Endothelial cell of umbilical vein (primary cell): ENCODE results near the gene APBA2. TPM values are rescaled to one million over a fixed set of nuclear protein-coding genes. Genes with fewer than 3 reads are reported as not detected.

Experiments used
- BruUV-seq: library from RNA; stranded (reverse); fragments of 400-500 nt; replicated peaks from 2 replicates; lab custom pipeline; 2021; lab: Mats Ljungman, UMichigan
- CTCF ChIA-PET: fragments of 300-600, 350-600 bp; sonication (Branson Sonifier 250); formaldehyde crosslinking; loops from one replicate; lab custom pipeline; 2021; ENCODE audit warnings: antibody characterized with exemption, inconsistent platforms; lab: Charles Lee
- POLR2A ChIA-PET: fragments of 300-600, 350-600 bp; sonication (Branson Sonifier 250); formaldehyde crosslinking; loops from one replicate; lab custom pipeline; 2021; ENCODE audit warnings: antibody characterized with exemption, inconsistent platforms; lab: Charles Lee
- DNase-seq: peaks from one replicate; pipeline ENCODE4 v3.0.0-alpha.2; 2011; ENCODE audit warnings: low read depth, low spot score
- FAIRE-seq: peaks from 2 replicates; lab custom pipeline; 2011; peaks lifted over from hg19 to GRCh38; lab: Jason Lieb, UNC
- H2AFZ ChIP-seq: 2 replicates; pipeline ENCODE4 v1.6.0; 2012; ENCODE audit warnings: low read depth, low read length, control low read depth, inconsistent platforms
- H3K27ac ChIP-seq: 2 replicates; pipeline ENCODE4 v1.5.1; 2011; ENCODE audit warnings: low read depth, mild to moderate bottlenecking, control low read depth, low read length, moderate library complexity; ENCODE audit not compliant: insufficient read depth
- H3K27me3 ChIP-seq, 2 experiments: 2 replicates each; pipeline versions ENCODE4 v1.6.0 to v1.6.1; 2011; ENCODE audit warnings: low read length in 2 of 2, mixed read lengths in 1 of 2; ENCODE audit not compliant: control insufficient read depth in 2 of 2, insufficient read depth in 2 of 2
- H3K36me3 ChIP-seq, 2 experiments: 2 replicates in 1 of 2; 3 replicates in 1 of 2; pipeline ENCODE4 v1.5.1; 2011; ENCODE audit warnings: low read length in 2 of 2, mild to moderate bottlenecking in 1 of 2, moderate library complexity in 1 of 2; ENCODE audit not compliant: control insufficient read depth in 2 of 2, insufficient read depth in 2 of 2; ENCODE audit errors: extremely low read depth in 1 of 2
- H3K4me1 ChIP-seq: 3 replicates; pipeline ENCODE4 v1.5.1; 2011; ENCODE audit warnings: mild to moderate bottlenecking, low read length; ENCODE audit not compliant: control insufficient read depth, insufficient read depth; ENCODE audit errors: extremely low read depth
- H3K4me2 ChIP-seq: 2 replicates; pipeline ENCODE4 v1.6.1; 2011; ENCODE audit warnings: low read length, control low read depth, mixed read lengths; ENCODE audit not compliant: insufficient read depth
- H3K4me3 ChIP-seq, 3 experiments: fragments of 200-600 bp in 1 of 3; sonication (generic), shearing (Covaris generic) in 1 of 3; replicated peaks in 1 of 3; 2 replicates each; pipeline ENCODE4 v1.5.1; 2011 to 2016; ENCODE audit warnings: control low read depth in 3 of 3, low read length in 3 of 3, mild to moderate bottlenecking in 2 of 3, inconsistent platforms in 1 of 3, low read depth in 1 of 3, moderate library complexity in 1 of 3; ENCODE audit not compliant: insufficient read depth in 1 of 3
- H3K79me2 ChIP-seq: 2 replicates; pipeline ENCODE4 v1.6.0; 2012; ENCODE audit warnings: low read length, inconsistent platforms; ENCODE audit not compliant: control insufficient read depth, insufficient read depth
- H3K9ac ChIP-seq: replicated peaks from 2 replicates; pipeline ENCODE3; 2011; ENCODE audit warnings: low read length, control low read depth; ENCODE audit not compliant: insufficient read depth; ENCODE audit errors: extremely low read depth
- H3K9me1 ChIP-seq: replicated peaks from 3 replicates; pipeline ENCODE4 v1.6.0; 2011; ENCODE audit warnings: mild to moderate bottlenecking, low read length; ENCODE audit not compliant: control insufficient read depth, insufficient read depth; ENCODE audit errors: extremely low read depth
- H3K9me3 ChIP-seq: replicated peaks from 2 replicates; pipeline ENCODE4 v1.5.1; 2012; ENCODE audit warnings: low read length, inconsistent platforms; ENCODE audit not compliant: control insufficient read depth, insufficient read depth
- H4K20me1 ChIP-seq: replicated peaks from 2 replicates; pipeline ENCODE3; 2011; ENCODE audit warnings: mild to moderate bottlenecking, low read length; ENCODE audit not compliant: control insufficient read depth, insufficient read depth; ENCODE audit errors: extremely low read depth
- CTCF ChIP-seq, 2 donors: IDR thresholded peaks; 1 replicate in 1 of 2; 2 replicates in 1 of 2; pipeline ENCODE4 v1.5.1; 2011; ENCODE audit warnings: low read length in 2 of 2, mild to moderate bottlenecking in 2 of 2, moderate library complexity in 2 of 2, control low read depth in 1 of 2, inconsistent platforms in 1 of 2, low read depth in 1 of 2; ENCODE audit not compliant: insufficient read depth in 1 of 2; ENCODE audit errors: extremely low read depth in 1 of 2
- EZH2 ChIP-seq: IDR thresholded peaks from 2 replicates; pipeline ENCODE4 v1.6.1; 2012; ENCODE audit warnings: borderline replicate concordance, low read depth, mild to moderate bottlenecking, moderate library complexity, low read length, inconsistent platforms; ENCODE audit not compliant: severe bottlenecking
- FOS ChIP-seq: IDR thresholded peaks from 2 replicates; pipeline ENCODE4 v1.6.1; 2011; ENCODE audit warnings: mild to moderate bottlenecking, low read length, moderate library complexity, borderline replicate concordance; ENCODE audit not compliant: insufficient read depth
- GATA2 ChIP-seq: IDR thresholded peaks from 2 replicates; pipeline ENCODE4 v1.7.0; 2011; ENCODE audit warnings: low read depth, mild to moderate bottlenecking, moderate library complexity, mixed read lengths, low read length; ENCODE audit not compliant: insufficient read length, insufficient read depth
- JUN ChIP-seq: IDR thresholded peaks from 2 replicates; pipeline ENCODE4 v1.6.1; 2011; ENCODE audit warnings: borderline replicate concordance, low read depth; ENCODE audit not compliant: insufficient read length, insufficient read depth
- MYC ChIP-seq: IDR thresholded peaks from one replicate; pipeline ENCODE4 v1.6.1; 2011; ENCODE audit warnings: mild to moderate bottlenecking, low read depth, low read length
- POLR2A ChIP-seq: IDR thresholded peaks from 2 replicates; pipeline ENCODE4 v1.6.1; 2012; ENCODE audit warnings: low read depth, mild to moderate bottlenecking, control low read depth, low read length
- POLR2AphosphoS5 ChIP-seq: IDR thresholded peaks from 2 replicates; pipeline ENCODE4 v1.6.1; 2012; ENCODE audit warnings: low read depth, mild to moderate bottlenecking, control low read depth, low read length, moderate library complexity; ENCODE audit not compliant: insufficient read depth
- dilution Hi-C: fragments of 300-500 bp; cut with MboI; formaldehyde crosslinking; loops from one replicate; pipeline ENCODE4 v1.15.0; 2019; ENCODE audit warnings: low sequenced_read_pairs; ENCODE audit not compliant: extremely low pct_ligation_motif_present
- intact Hi-C: fragments of 100-400 bp; cut with micrococcal nuclease; formaldehyde crosslinking; loops from one replicate; pipeline ENCODE4 v1.10.0; 2022
- polyA plus RNA-seq, 4 experiments: library from polyadenylated mRNA; depleted of rRNA in 3 of 4; stranded (reverse) in 3 of 4; unstranded in 1 of 4; fragments of >200 nt; gene quantifications; 2 replicates each; pipeline versions ENCODE4 v1.2.1 to v1.2.3, GENCODE V29; 2011 to 2012; ENCODE audit warnings: missing spikeins in 1 of 4
- total RNA-seq: library from RNA; stranded (reverse); gene quantifications from 2 replicates; pipeline ENCODE4 v1.2.3, GENCODE V29; 2021
- TF ChIP-seq, protein P1 (sequence below): IDR thresholded peaks from 2 replicates; pipeline ENCODE4 v1.6.1; 2011; ENCODE audit not compliant: insufficient read depth, insufficient read length

The APBA2 gene
- total and polyA plus RNA-seq, 2 donors (not counting 3 experiments of a cell fraction or from before 2014, with no cell fraction given): 5.7 to 11.1 TPM

DNA sequence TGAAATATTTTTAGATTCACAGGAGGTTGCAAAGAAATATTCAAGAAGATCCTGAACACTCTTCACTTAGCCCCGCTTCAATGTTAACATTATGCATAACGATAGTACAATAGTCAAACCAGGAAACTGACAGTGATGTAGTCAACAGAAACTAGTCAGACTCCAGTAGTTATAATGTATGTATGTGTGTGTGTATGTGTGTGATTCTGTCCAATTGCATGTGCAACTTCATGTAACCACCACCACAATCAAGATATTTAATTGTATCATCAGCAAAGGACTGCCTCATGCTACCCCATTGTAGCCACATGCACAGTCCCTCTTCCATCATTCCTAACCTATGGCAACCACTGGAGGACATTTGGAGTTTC lies 77.9 kb downstream of the APBA2 start:
- Histone ChIP-seq H3K9me1 (no peaks in the 10 kb centered on the region), H3K9ac (no peak overlapping the region), H3K4me2 (no peak overlapping the region), H3K9me3 (no peaks in the 10 kb centered on the region), H3K4me1 (peaks cover 9% of the 10 kb centered on the region), H3K27ac (no peak overlapping the region), H2AFZ (no peak overlapping the region), H3K27me3 (no peaks in the 10 kb centered on the region), H3K79me2 (no peaks in the 10 kb centered on the region), H4K20me1 (no peaks in the 10 kb centered on the region), H3K4me3 (no peak overlapping the region), H3K36me3 (no peaks in the 10 kb centered on the region)
- TF ChIP-seq JUN: no peak
- intact Hi-C loops: no loop called here
- POLR2A ChIA-PET: no interaction called here
- no peak for DNase-seq
- dilution Hi-C loops: no loop called here
- BruUV-seq: no TSS peak
- CTCF ChIA-PET: interaction anchor here (1.1 kb wide), 1 partner anchor 21 kb away, joined by 3 read pairs; no protein-coding TSS in a partner anchor
- no peak for FAIRE-seq

- no TSS peak for BruUV-seq
- Histone ChIP-seq H3K4me2 (no peak overlapping the region), H3K9me1 (no peaks in the 10 kb centered on the region), H3K79me2 (no peaks in the 10 kb centered on the region), H4K20me1 (no peaks in the 10 kb centered on the region), H3K4me3 (no peak overlapping the region), H3K36me3 (no peaks in the 10 kb centered on the region), H3K27ac (no peak overlapping the region), H3K4me1 (peaks cover 11% of the 10 kb centered on the region), H3K9ac (no peak overlapping the region), H2AFZ (no peak overlapping the region), H3K27me3 (no peaks in the 10 kb centered on the region), H3K9me3 (no peaks in the 10 kb centered on the region)
- ChIA-PET CTCF (no interaction called here), POLR2A (no interaction called here)
- DNase-seq (no peak), FAIRE-seq (no peak)
- dilution Hi-C loops (no loop called here), intact Hi-C loops (no loop called here)
- no peak for TF ChIP-seq POLR2AphosphoS5
- no peak for TF ChIP-seq EZH2
- no peak for TF ChIP-seq GATA2
- TF ChIP-seq FOS: no peak
- no peak for TF ChIP-seq POLR2A
- TF ChIP-seq CTCF (IDR thresholded peaks at IDR 0.05; ENCODE audit: extremely low read depth in 1 of 2, insufficient read depth in 1 of 2, low read depth in 1 of 2, low read length in 2 of 2): no peak
- TF ChIP-seq, protein P1, sequence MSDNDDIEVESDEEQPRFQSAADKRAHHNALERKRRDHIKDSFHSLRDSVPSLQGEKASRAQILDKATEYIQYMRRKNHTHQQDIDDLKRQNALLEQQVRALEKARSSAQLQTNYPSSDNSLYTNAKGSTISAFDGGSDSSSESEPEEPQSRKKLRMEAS: no peak
- TF ChIP-seq JUN: no peak
- no peak for TF ChIP-seq MYC
Measured at GRCh38 chr15:28964098-28964497, 78.3 kb downstream of the APBA2 start.
